ENCODE results near the gene IFT88.
A peak's percentile ranks its signal among the peaks of the same experiment; 100 is the strongest.

The IFT88 gene

DNA sequence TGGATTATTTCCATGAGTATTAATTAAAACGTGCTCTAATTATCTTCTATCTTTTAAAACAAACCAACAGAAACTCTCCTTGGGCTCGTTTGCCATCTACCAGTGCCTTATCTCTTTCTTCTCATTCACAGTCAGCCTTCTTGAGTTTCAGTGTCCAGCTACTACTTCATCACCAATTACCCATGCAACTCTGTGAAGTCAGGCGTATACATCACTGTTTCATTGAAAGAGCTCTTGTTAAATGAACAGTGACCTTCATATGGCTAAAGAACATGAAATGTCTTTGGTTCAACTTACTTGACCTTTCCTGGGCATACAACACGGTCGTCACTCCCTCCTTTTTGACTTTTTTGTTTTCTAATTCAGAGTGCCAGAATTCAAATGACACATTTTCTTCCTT is 5.2 kb upstream of the IFT88 start:
- DNase-seq (ENCODE audit: low read depth in 1 of 2, low spot score in 1 of 2) = no peak

DNA sequence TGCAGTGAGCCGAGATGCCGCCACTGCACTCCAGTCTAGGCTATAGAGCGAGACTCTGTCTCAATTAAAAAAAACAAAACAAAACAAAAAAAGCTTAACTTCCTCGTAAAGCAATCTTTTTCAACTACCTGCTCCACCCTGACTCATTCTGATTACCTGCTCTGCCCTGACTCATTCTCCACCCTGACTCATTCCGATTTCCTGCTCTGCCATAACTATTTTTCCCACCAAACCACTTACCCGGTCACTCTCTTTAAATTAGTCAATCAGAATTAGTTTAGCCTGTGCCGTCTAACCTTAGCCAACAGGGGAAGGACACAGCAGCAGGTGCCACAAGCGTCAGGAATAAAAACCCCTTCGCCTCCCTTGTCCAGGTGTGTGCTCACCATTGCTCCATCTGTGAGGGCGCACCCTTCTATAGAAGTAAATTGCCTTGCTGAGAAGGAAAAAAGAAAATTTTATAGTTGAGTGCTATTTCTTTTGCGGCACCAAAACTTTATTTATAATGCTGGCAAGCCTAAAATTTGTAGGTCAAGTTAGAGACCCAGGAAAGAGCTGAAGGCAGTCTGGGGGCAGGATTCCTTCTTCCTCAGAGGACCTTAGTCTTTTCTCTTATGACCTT is 1.7 kb upstream of the IFT88 start:
- DNase-seq (ENCODE audit: low read depth in 1 of 2, low spot score in 1 of 2) = no peak

DNA sequence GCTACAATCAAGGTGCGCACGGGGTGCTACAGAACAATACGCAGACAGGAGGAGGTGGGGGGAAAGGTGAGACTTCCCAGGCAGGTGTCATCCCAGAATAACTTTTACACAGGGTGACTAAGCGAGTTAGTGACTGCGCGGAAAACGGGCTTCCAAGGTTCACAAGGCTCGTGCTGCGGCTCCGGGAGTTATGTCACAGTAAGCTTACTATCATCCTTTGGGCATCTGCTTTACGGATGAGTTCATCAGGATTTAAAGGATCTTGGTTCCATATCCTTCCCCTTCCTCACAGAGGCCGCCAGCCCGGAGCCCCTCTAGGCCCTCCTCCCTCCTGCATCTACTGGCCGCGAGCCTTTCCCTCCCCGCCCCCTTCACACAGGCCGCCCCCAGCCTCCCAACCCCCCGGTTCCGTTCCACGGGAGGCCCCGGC is 474 bp upstream of the IFT88 start:
- peak; percentile 3 for DNase-seq (ENCODE audit: low read depth in 1 of 2, low spot score in 1 of 2)

DNA sequence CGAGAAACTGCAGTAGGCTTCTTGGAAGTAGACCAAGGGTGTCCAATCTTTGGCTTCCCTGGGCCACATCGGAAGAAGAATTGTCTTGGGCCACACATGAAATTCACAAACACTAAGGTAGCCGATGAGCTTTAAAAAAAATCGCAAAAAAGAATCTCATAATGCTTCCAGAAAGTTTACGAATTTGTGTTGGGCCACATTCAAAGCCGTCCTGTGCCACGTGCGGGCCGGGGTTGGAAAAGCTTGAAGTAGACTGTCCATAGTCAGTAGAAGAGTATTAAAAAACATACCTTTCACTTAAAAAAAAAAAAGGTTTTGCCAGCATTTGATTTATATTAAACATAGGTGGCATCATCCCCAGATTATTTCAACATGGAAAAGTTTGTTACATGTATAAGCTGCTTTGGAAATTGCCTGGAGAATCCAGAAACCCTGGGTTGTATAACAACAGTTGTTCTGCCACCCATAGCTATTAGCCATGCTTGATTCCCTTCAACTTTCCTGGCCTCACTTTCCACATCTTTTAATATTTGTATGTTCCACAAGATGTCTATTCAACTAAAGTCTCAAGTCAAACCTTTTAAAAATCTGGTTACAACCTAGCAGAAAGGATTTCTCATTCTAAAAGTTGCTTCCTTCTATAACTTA is 1.0 kb downstream of the IFT88 start:
- no peak for DNase-seq (ENCODE audit: low read depth in 1 of 2, low spot score in 1 of 2)

DNA sequence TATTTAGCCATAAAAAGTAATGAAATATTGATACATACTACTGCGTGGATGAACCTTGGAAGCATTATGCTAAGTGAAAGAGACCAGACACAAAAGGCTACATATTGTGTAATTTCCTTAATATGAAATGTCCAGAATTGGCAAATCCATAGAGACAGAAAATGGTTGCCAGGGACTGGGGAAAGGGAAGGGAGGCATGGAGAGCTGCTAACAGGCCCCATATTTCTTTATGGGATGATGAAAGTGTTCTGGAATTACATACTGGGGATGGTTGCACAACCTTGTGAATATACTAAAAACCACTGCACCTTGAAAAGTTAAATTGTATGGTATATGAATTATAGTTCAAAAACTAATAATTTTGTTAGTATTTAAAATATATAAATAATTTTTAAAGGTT is 3.6 kb downstream of the IFT88 start:
- no peak for DNase-seq (ENCODE audit: low read depth in 1 of 2, low spot score in 1 of 2)

DNA sequence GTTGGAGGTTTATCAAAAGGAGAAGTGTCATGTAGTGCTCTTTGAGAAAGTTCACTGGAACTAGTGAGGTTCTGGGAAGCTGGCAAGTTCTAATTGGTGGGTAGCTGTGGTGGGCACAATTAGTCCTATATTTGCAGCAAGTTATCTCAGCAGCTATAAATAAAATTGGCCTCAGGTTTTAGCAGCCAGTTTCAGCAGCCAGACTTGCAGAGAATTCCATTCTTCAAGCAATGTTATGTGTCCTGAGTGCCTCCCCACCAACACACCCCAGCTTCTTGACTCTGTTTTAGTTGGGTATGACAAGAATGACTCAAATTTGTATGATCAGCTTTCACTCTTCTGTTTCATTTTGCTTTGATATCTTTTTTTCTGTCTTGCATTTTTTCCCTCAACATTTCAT is 4.7 kb downstream of the IFT88 start:
- no peak for DNase-seq (ENCODE audit: low read depth in 1 of 2, low spot score in 1 of 2)

DNA sequence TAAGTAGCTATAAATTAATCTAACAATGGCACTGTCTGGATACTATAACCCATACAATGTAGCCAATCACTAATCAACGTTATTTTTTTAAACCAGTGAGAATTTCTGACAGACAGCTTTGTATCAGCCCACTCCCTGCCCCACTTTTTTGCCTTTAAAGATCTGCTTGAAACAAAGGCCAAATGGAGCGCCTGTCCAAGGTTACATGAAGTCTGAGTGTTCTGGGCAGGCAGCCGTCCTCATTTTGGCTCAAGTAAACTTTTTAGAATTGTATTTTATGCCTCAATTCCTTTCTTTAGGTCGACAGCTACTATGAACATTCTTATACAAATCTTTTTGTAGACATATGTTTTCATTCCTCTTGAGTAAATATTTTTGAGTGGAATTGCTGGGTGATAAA is 6.2 kb downstream of the IFT88 start:
- DNase-seq (ENCODE audit: low read depth in 1 of 2, low spot score in 1 of 2) = no peak

DNA sequence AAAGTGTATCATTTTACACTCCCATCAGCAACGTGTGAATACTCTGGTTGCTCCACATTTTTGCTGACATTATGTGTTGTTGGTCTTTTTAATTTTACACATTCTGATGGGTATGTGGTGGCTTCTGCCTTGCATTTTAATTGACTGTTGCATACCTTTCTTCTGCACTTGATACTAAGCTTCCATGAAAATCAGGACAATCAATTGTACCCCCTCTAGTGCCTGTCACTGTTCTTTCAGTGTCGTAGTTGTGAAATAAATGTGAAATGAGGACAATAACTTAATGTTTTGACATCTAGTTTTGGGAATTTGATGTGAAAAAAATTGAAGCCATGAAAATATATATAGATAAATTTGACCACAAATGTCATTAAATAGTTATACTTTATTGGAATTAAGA is 6.7 kb downstream of the IFT88 start:
- no peak for DNase-seq (ENCODE audit: low read depth in 1 of 2, low spot score in 1 of 2)

DNA sequence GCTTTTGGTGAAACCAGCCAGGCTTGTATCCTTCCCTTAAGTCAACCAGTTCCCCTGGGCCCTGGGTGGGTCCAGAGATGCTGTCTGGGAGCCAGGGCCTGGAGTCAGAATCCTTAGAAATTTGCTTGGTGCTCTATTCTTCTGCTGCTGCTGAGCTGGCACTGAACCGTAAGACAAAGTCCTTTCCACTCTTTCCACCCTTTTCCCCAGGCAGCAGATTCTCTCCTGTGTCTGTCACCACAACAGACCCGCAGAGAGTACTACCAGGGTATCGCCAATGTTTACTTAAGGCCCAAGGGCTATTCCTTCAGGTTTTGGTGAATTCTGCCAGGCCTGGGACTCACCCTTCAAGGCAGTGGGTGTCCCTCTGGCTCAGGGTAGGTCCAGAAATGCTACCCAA is 12.2 kb downstream of the IFT88 start:
- DNase-seq (ENCODE audit: low read depth in 1 of 2, low spot score in 1 of 2) = no peak

DNA sequence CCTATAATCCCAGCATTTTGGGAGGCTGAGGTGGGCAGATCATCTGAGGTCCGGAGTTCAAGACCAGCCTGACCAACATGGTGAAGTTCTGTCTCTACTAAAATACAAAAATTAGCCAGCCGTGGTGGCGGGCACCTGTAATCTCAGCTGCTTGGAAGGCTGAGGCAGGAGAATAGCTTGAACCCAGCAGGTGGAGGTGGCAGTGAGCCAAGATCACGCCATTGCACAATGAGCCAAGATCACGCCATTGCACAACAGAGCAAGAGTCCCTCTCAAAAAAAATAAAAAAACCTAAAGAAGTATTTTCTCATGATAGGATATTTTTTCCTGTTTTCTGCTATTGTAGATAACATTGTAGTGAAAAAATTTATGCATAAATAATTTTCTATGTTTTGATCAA is 13.3 kb downstream of the IFT88 start:
- no peak for DNase-seq (ENCODE audit: low read depth in 1 of 2, low spot score in 1 of 2)

DNA sequence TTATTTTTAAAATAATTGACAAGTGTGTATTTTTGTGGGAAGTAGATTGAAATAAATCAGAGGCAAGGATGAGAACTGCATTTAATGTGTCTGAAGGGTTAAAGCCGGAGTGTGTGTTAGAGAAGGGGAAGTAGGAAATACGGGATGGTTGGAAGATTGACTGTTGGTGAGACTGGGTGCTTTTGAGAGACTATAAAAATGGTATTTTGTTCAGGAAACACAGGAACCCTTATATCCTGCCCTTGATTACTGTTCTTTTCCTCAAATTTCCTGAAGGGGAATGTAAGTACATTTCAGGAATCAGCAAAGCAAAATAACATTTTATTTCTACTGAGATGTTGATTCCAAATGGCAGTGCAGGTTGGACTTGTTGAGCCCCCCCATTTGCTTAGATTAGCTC is 15.1 kb downstream of the IFT88 start:
- no peak for DNase-seq (ENCODE audit: low read depth in 1 of 2, low spot score in 1 of 2)

DNA sequence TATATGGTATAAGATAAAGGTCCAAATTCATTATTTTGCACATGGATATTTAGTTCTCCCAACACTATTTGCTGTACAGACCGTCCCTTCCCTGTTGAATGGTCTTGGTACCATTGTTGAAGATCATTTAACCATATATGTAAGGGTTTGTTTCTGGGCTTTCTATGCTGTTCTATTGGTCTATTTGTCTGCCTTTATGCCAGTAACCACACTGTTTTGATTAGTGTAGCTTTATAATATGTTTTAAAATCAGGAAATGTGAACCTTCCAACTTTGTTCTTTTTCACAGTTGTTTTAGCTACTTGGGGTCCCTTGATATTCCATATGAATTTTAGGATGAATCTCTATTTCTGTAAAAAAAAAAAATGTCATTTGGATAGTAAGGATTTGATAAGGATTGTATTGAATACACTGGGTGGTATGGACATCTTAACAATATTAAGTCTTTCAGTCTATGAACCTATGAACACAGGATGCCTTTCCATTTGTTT is 16.9 kb downstream of the IFT88 start:
- DNase-seq (ENCODE audit: low read depth in 1 of 2, low spot score in 1 of 2) = no peak

DNA sequence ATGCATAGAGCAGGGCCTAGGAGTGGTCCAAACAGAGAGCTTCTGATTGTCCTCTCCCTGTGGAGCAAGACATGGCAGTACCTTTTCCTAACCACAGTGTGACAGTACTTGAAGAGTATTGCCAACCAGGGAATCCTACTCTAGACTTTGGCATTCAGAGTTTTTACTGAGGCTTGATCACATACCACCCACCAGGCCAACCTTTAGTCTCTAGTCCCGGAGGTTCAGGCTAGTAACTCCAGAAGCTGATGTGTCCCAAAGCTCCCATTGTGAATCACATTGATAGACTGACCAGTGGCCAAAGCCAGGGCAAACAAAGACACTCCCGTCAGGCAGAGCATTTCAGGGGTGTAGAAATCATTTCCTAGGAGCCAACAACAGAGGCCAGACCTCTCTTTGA is 18.4 kb downstream of the IFT88 start:
- DNase-seq (ENCODE audit: low read depth in 1 of 2, low spot score in 1 of 2) = no peak

DNA sequence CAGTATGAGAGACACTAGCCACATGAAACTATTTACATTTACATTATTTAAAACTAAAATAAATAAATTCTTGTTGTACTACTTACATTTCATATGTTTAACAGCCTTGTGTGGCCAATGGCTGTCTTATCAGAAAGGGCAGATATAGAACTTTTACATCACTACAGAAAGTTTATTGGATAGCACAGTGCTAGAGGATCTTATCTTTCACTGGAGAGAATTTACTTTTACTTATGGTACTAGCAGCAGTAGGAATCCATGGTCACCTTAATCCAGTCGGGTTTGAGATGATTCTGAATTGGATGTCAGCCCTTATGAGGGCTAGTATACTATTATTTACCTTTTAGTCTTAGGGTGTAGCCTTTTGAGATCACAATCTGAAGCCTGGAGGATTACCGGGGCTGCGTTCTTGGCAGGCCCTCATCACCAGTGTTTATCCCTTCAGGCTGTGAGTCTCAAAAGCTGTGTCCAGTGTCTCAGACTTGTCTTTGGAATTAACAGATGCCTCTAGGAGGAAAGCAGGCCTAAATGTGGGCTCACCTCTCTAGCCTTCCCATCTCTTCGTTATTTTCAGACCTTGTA is 21.7 kb downstream of the IFT88 start:
- no peak for DNase-seq (ENCODE audit: low read depth in 1 of 2, low spot score in 1 of 2)

DNA sequence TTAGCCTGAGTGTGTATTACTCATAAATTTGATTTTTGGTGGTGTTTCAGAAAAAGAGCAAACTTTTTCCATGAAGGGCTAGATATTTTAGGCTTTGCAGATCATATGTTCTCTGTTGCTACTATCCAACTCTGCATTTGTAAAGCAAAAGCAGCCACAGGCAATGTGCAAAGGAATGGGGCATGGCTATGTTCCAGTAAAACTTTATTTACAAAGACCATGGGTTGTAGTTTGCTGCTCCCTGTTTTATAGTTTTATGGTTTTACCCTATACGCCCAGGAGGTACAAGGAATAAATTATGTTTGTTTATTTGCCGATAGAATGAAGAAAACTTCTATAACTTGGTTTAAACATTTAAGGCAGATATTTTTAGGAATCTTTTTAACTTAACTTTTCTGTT is 23.6 kb downstream of the IFT88 start:
- DNase-seq (ENCODE audit: low read depth in 1 of 2, low spot score in 1 of 2) = no peak

DNA sequence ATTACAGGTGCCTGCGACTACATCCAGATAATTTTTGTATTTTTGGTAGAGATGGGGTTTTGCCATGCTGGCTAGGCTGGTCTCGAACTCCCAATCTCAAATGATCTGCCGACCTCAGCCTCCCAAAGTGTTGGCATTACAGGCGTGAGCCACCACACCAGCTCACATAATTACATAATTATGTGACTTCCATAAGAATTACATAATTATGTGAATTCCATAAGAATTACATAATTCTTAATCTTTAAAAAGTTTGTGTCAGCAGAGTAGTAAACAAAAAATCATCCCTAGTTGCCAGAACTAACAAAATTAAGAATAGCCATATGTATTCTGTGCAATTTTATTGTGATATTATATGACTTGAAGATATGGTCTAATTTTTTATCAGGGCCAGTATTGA is 25.6 kb downstream of the IFT88 start:
- DNase-seq (ENCODE audit: low read depth in 1 of 2, low spot score in 1 of 2) = no peak

DNA sequence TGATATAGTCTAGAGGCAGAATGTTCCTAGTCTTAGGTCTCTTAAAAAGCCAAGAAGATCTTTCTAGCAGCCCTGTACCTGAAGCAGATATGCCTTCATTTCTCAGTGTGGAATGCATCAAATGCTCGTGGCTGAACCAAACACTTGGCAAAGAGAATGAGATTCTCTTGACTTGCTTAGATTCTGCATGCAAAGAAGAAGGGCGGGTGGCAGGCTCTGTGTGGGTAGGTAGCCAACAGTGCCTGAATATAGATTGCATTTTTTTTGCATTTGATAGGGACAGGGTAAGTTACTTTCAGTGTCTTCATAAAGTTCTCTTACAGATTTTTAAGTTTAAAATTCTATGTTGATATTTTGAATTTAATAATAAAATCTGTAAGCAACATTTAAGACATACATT is 27.3 kb downstream of the IFT88 start:
- DNase-seq (ENCODE audit: low read depth in 1 of 2, low spot score in 1 of 2) = no peak

DNA sequence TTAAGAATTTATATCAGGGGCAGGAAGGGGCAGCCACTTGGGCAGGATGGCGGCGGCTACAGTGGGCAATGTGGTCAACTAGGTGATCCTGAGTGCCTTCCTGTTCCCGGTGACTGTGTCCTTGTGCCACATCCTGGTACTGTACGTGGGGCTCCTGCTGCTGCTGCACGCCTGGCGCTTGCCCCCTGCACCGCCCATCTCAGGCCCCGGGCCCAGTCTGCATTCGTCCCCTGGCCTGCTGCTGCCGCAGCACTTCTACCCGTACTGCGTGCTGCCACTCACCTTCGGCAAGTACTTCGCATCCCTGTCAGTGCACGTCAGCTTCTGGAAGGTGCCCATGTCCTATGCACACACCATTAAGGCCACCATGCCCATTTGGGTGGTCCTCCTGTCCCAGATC is 40.1 kb downstream of the IFT88 start:
- DNase-seq (ENCODE audit: low read depth in 1 of 2, low spot score in 1 of 2) = no peak

DNA sequence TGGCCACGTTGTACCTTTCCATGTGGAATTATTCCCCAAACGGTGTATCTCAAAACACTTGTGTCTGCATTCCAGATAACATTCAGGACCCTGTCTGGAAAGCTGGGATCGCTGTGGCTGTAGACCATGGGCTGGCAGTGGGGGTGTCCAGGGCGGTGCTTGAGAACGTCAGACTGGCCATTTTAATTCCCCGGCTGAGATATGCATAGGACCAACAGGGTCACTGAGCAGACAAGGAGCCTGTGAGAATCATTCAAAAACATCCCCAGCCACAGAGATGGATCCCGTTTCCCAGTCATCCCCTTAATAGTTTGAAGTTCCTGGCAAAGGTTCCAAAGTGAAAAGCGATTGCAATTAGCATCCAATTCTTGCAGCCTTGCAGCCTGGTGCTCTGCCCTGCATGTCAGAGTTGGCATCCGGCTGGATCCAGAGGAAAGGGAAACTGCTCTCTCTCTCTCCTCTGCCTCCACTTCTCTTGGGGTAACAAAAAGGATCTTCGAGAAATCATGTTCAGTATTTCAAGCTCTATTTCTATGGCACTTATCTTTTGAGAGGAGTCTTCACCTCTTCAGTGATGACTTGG is 41.6 kb downstream of the IFT88 start:
- DNase-seq (ENCODE audit: low read depth in 1 of 2, low spot score in 1 of 2) = no peak

DNA sequence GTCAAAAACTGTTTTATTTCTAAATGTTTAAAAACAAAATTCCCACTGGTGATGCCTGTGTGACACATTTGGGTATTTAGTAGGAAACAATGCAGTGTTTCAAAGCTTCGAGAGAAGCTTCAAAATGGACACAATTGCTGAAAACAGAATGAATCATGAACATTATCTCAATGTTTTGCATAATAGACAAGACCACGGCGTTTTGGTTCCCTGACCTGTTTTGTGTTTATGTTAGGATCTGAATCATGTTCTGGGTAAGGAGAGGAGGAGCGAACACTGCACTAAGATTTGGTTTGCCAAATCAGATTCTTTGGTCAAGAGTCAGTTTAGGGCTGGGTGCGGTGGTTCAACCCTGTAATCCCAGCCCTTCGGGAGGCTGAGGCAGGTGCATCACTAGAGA is 42.2 kb downstream of the IFT88 start:
- no peak for DNase-seq (ENCODE audit: low read depth in 1 of 2, low spot score in 1 of 2)

DNA sequence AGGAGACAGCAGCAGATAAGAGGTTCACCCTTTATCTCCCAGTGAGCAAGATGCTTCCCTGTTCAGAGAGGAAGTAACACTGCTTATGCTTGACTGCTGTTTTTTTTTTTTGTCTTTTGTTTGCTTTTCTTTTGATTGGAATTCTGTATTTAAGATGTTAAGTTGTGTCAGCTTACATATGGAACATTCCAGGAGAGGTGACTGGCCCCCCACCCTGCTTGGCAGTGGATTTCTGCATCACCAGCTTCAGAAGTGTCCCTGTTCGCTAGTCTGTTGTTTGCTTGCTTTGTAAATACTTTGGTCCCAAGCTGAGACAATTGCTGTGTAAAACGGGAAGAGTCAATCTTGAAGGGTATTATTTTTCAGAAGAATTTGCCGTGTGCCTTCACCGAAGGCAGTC is 43.0 kb downstream of the IFT88 start:
- DNase-seq (ENCODE audit: low read depth in 1 of 2, low spot score in 1 of 2) = no peak

DNA sequence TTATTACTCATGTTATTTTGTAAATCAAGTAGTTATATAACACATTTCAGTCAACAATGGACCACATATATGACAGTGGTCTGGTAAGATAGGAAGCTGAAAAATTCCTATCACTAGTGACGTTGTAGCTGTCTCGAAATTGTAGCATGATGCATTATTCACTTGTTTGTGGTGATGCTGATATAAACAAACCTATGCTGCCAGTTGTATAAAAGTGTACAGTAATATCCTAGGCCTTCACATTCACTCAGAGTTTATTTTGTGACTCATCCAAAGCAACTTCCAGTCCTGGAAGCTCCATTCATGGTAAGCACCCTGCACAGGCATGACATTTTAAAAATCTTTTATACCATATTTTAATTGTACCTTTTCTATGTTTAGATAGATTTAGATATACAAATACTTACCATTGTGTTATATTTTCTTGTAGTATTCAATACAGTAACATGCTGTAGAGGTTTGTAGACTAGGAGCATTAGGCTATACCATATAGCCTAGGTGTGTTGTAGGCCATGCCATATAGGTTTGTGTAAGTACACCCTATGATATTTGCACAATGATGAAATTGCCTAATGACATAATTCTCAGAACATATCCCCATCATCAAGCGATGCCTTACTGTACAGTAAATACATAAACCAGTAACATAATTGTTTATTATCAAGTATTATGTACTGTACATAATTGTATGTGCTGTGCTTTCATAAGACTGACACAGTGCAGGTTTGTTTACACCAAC is 49.3 kb downstream of the IFT88 start:
- DNase-seq (ENCODE audit: low read depth in 1 of 2, low spot score in 1 of 2) = no peak
